ENCODE measurements around the gene KCNA10.
A peak's percentile ranks its signal among the peaks of the same experiment; 100 is the strongest.

The KCNA10 gene

GRCh38 chr1:110519125-110519810, at the start of gene KCNA10:
KCNA10 (minus strand) TSS chr1:110519175; CDS start chr1:110518787, 388 bp downstream.
- Histone ChIP-seq H3K9me3 (ENCODE audit: low read length) (no peaks in the 10 kb centered on the region), H3K4me3 (ENCODE audit: low read depth in 1 of 2, low read length in 2 of 2) (no peak within 1 kb of the TSS), H3K9ac (ENCODE audit: low read length) (no peak within 1 kb of the TSS), H3K27me3 (ENCODE audit: control insufficient read depth in 1 of 2, insufficient read depth in 2 of 2, low read length in 2 of 2) (peaks cover 0 to 5% of the 10 kb centered on the region in 2 donors), H3K27ac (ENCODE audit: low read depth, low read length) (no peak within 1 kb of the TSS), H3K36me3 (ENCODE audit: insufficient read depth, low read length) (no peaks in the 10 kb centered on the region), H3K4me1 (ENCODE audit: insufficient read depth, low read length) (no peaks in the 10 kb centered on the region)

GRCh38 chr1:110566836-110567235, 47.9 kb upstream of the KCNA10 start:
- Histone ChIP-seq H3K4me3 (ENCODE audit: low read depth in 1 of 2, low read length in 2 of 2) (no peak overlapping the region), H3K36me3 (ENCODE audit: insufficient read depth, low read length) (no peaks in the 10 kb centered on the region), H3K9ac (ENCODE audit: low read length) (no peak overlapping the region), H3K4me1 (ENCODE audit: insufficient read depth, low read length) (no peaks in the 10 kb centered on the region), H3K27ac (ENCODE audit: low read depth, low read length) (no peak overlapping the region), H3K9me3 (ENCODE audit: low read length) (no peaks in the 10 kb centered on the region), H3K27me3 (ENCODE audit: control insufficient read depth in 1 of 2, insufficient read depth in 2 of 2, low read length in 2 of 2) (peaks cover 6 to 9% of the 10 kb centered on the region in 2 donors)

DNA sequence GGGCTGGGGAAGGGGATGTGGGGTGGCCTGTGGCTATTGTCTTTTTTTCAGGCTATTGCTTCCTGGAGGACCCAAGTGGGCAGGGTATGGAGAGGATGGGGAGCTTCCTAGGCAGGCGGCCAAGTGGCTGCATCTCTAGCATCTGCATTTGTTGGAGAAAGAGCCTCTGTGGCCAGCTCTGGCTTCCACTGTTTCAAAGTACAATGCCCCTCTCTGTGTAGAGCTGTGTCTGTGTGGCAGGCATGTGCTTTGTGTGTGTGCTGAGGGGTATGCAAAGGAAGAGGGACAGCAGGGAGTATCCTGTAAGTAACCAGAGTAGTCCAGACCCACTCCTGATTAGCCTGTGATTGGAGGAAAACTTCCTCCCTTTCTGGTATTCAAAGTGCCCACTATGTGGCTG, 46.6 kb upstream of the KCNA10 start:
- no peak overlapping the region for H3K4me3 ChIP-seq (ENCODE audit: low read depth in 1 of 2, low read length in 2 of 2)
- H3K27ac ChIP-seq (ENCODE audit: low read depth, low read length), result no peak overlapping the region
- peaks cover 0 to 8% of the 10 kb centered on the region in 2 donors for H3K27me3 ChIP-seq (ENCODE audit: control insufficient read depth in 1 of 2, insufficient read depth in 2 of 2, low read length in 2 of 2)
- no peak overlapping the region for H3K9ac ChIP-seq (ENCODE audit: low read length)
- H3K9me3 ChIP-seq (ENCODE audit: low read length), result no peaks in the 10 kb centered on the region
- H3K36me3 ChIP-seq (ENCODE audit: insufficient read depth, low read length), result no peaks in the 10 kb centered on the region
- H3K4me1 ChIP-seq (ENCODE audit: insufficient read depth, low read length), result no peaks in the 10 kb centered on the region

DNA sequence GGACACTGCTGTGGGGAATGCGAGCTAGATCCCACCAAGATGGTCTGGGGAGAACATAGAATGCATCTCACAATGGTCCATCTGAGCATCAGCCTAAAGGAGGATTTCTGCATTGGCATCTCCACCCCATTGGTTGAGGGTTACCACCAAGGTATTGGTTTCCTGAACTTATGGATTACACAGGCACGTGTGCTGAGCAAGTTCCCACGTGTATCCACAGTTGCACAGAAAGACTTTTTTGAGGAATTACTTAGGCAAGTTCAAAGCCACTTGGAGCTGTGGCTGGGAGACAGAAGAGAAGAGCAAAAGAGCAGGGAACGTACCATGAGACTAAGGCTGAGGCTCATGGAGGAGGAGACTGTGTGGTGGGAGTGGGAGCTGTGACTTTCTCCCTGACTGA, 44.1 kb upstream of the KCNA10 start:
- Histone ChIP-seq H3K9me3 (ENCODE audit: low read length) (no peaks in the 10 kb centered on the region), H3K4me3 (ENCODE audit: low read depth in 1 of 2, low read length in 2 of 2) (no peak overlapping the region), H3K9ac (ENCODE audit: low read length) (no peak overlapping the region), H3K27me3 (ENCODE audit: control insufficient read depth in 1 of 2, insufficient read depth in 2 of 2, low read length in 2 of 2) (no peaks in the 10 kb centered on the region), H3K27ac (ENCODE audit: low read depth, low read length) (no peak overlapping the region), H3K36me3 (ENCODE audit: insufficient read depth, low read length) (no peaks in the 10 kb centered on the region), H3K4me1 (ENCODE audit: insufficient read depth, low read length) (no peaks in the 10 kb centered on the region)

DNA sequence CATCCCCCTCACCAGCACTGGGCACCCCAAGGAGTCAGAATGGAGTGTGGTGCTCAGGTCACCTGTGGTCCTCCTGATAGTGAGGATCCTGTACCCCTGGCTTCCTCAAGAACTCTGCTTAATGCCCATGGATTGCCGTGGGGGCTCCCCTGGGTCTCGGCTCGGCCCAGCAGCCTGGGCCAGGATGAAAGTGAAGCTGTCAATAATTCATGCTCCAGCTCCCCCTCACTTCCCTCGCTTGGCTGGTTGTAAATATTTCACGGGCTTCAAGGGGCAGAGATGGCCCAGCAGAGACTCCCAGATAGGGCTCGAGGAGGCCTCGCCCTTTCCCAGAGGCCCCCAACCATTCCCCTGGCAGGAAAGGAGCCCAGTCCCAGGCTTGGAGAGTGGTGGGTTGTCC, 42.6 kb upstream of the KCNA10 start:
- H3K4me1 ChIP-seq (ENCODE audit: insufficient read depth, low read length), result no peaks in the 10 kb centered on the region
- H3K36me3 ChIP-seq (ENCODE audit: insufficient read depth, low read length), result no peaks in the 10 kb centered on the region
- H3K9me3 ChIP-seq (ENCODE audit: low read length), result no peaks in the 10 kb centered on the region
- no peak overlapping the region for H3K4me3 ChIP-seq (ENCODE audit: low read depth in 1 of 2, low read length in 2 of 2)
- no peak overlapping the region for H3K27ac ChIP-seq (ENCODE audit: low read depth, low read length)
- no peaks in the 10 kb centered on the region for H3K27me3 ChIP-seq (ENCODE audit: control insufficient read depth in 1 of 2, insufficient read depth in 2 of 2, low read length in 2 of 2)
- H3K9ac ChIP-seq (ENCODE audit: low read length), result no peak overlapping the region

- Histone ChIP-seq H3K27me3 (ENCODE audit: control insufficient read depth in 1 of 2, insufficient read depth in 2 of 2, low read length in 2 of 2) (peaks cover 0 to 5% of the 10 kb centered on the region in 2 donors), H3K27ac (ENCODE audit: low read depth, low read length) (no peak overlapping the region)
Measured at GRCh38 chr1:110559157-110559556, 40.2 kb upstream of the KCNA10 start.

GRCh38 chr1:110557481-110557880, 38.5 kb upstream of the KCNA10 start:
- peaks cover 0 to 5% of the 10 kb centered on the region in 2 donors for H3K27me3 ChIP-seq (ENCODE audit: control insufficient read depth in 1 of 2, insufficient read depth in 2 of 2, low read length in 2 of 2)
- no peaks in the 10 kb centered on the region for H3K9me3 ChIP-seq (ENCODE audit: low read length)
- no peak overlapping the region for H3K4me3 ChIP-seq (ENCODE audit: low read depth in 1 of 2, low read length in 2 of 2)
- no peak overlapping the region for H3K9ac ChIP-seq (ENCODE audit: low read length)
- H3K36me3 ChIP-seq (ENCODE audit: insufficient read depth, low read length), result no peaks in the 10 kb centered on the region
- H3K4me1 ChIP-seq (ENCODE audit: insufficient read depth, low read length), result peaks cover 4% of the 10 kb centered on the region
- H3K27ac ChIP-seq (ENCODE audit: low read depth, low read length), result no peak overlapping the region

More at GRCh38 chr1:110559157-110559556, 40.2 kb upstream of the KCNA10 start:
- Histone ChIP-seq H3K9ac (ENCODE audit: low read length) (no peak overlapping the region), H3K4me3 (ENCODE audit: low read depth in 1 of 2, low read length in 2 of 2) (no peak overlapping the region), H3K36me3 (ENCODE audit: insufficient read depth, low read length) (no peaks in the 10 kb centered on the region), H3K4me1 (ENCODE audit: insufficient read depth, low read length) (peaks cover 4% of the 10 kb centered on the region), H3K9me3 (ENCODE audit: low read length) (no peaks in the 10 kb centered on the region)

- peaks cover 0 to 14% of the 10 kb centered on the region in 2 donors for H3K27me3 ChIP-seq (ENCODE audit: control insufficient read depth in 1 of 2, insufficient read depth in 2 of 2, low read length in 2 of 2)
Measured at GRCh38 chr1:110556471-110556807, 37.5 kb upstream of the KCNA10 start.

DNA sequence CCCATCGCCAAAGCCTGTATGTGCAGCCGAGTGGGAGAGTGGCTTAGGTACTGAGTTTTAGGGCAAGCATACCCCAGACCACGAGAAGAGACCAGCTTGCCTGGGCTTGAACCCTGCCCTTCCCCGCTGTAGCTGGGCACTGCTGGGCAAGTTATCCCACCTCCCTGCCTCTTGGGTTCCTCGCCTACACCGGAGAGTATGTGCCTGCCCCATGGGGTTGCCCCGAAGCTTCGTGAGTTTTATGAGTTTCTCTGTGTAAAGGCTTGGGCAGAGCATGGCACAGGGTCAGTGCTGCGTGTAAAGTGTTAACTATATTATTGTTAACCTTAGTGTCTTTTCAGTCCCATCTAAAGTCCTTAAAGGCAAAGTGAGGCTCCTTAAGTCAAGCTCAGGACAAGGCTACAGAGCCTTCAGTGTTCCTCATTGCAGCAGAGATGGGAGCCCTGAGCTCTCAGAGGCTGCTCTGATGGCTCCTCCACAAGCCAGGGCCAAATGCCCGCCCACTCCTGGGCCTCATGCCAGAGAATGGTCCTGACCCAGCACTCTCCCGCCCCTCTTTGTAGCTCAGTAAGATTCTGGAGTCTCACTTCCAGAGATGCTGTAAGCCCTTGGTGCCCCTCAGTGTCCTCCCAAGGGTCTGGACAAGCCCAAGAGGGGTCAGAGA, 37.0 kb upstream of the KCNA10 start:
- no peak overlapping the region for H3K27ac ChIP-seq (ENCODE audit: low read depth, low read length)
- peaks cover 4% of the 10 kb centered on the region for H3K4me1 ChIP-seq (ENCODE audit: insufficient read depth, low read length)
- no peaks in the 10 kb centered on the region for H3K36me3 ChIP-seq (ENCODE audit: insufficient read depth, low read length)
- peak overlapping the region; percentile 42 to 49 for H3K4me3 ChIP-seq (ENCODE audit: low read depth in 1 of 2, low read length in 2 of 2)
- no peak overlapping the region for H3K9ac ChIP-seq (ENCODE audit: low read length)
- H3K9me3 ChIP-seq (ENCODE audit: low read length), result no peaks in the 10 kb centered on the region
- peaks cover 0 to 19% of the 10 kb centered on the region in 2 donors for H3K27me3 ChIP-seq (ENCODE audit: control insufficient read depth in 1 of 2, insufficient read depth in 2 of 2, low read length in 2 of 2)

More at GRCh38 chr1:110556471-110556807, 37.5 kb upstream of the KCNA10 start:
- peaks cover 4% of the 10 kb centered on the region for H3K4me1 ChIP-seq (ENCODE audit: insufficient read depth, low read length)
- no peak overlapping the region for H3K4me3 ChIP-seq (ENCODE audit: low read depth in 1 of 2, low read length in 2 of 2)
- no peak overlapping the region for H3K27ac ChIP-seq (ENCODE audit: low read depth, low read length)
- H3K9ac ChIP-seq (ENCODE audit: low read length), result no peak overlapping the region
- H3K36me3 ChIP-seq (ENCODE audit: insufficient read depth, low read length), result no peaks in the 10 kb centered on the region
- no peaks in the 10 kb centered on the region for H3K9me3 ChIP-seq (ENCODE audit: low read length)

DNA sequence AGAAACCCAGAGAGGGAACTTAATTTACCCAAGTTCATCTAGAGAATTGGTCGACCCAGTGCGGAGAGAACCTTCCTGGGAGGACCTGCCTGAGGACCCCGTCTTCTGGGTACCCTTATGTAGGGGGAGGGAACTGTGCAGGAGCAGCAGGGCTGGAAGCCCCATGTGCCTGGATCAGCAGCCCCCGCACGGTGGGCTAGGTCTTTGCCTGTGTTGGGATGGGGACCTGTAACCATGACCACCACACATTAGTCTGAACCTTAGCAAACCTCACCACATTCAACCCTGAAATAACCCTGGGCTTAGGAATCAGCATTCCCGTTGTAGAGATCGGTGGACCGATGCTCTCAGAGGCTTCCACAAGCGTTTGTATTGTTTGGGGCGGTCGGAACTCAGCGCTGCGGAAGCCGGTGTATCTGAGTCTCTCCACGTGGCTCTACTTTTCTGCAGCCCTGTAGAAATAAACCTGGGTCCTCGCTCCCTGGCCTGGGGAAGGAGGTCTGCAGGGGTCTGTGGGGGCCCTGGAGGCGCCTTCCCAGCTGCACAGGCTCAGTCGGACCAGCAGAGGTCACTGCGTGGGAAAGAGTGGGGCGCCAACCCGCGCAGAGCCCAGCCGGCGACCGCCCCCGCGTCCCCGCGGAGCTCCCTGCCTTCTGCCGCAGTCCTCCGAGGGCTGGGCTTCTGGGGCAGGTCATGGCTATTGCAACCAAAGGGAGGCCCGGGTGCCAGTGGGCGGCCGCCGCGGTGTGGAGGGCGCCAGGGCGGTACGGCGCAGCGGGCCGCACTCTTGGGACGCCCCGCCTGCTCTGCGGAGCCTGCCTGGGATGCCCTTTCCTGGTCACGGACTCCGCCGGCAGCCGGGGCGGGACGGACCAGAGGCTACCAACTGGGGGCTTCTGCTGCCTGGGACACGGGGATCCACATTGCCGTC, 36.2 kb upstream of the KCNA10 start:
- H3K27ac ChIP-seq (ENCODE audit: low read depth, low read length), result no peak overlapping the region
- no peaks in the 10 kb centered on the region for H3K36me3 ChIP-seq (ENCODE audit: insufficient read depth, low read length)
- peaks cover 0 to 25% of the 10 kb centered on the region in 2 donors for H3K27me3 ChIP-seq (ENCODE audit: control insufficient read depth in 1 of 2, insufficient read depth in 2 of 2, low read length in 2 of 2)
- peaks cover 4% of the 10 kb centered on the region for H3K4me1 ChIP-seq (ENCODE audit: insufficient read depth, low read length)
- no peaks in the 10 kb centered on the region for H3K9me3 ChIP-seq (ENCODE audit: low read length)
- no peak overlapping the region for H3K9ac ChIP-seq (ENCODE audit: low read length)
- H3K4me3 ChIP-seq (ENCODE audit: low read depth in 1 of 2, low read length in 2 of 2), result peak overlapping the region; percentile 42 to 49

GRCh38 chr1:110551278-110551809, 32.4 kb upstream of the KCNA10 start:
- Histone ChIP-seq H3K4me1 (ENCODE audit: insufficient read depth, low read length) (peaks cover 4% of the 10 kb centered on the region), H3K9ac (ENCODE audit: low read length) (no peak overlapping the region), H3K9me3 (ENCODE audit: low read length) (no peaks in the 10 kb centered on the region), H3K27ac (ENCODE audit: low read depth, low read length) (no peak overlapping the region), H3K36me3 (ENCODE audit: insufficient read depth, low read length) (no peaks in the 10 kb centered on the region), H3K4me3 (ENCODE audit: low read depth in 1 of 2, low read length in 2 of 2) (no peak overlapping the region), H3K27me3 (ENCODE audit: control insufficient read depth in 1 of 2, insufficient read depth in 2 of 2, low read length in 2 of 2) (peaks cover 0 to 25% of the 10 kb centered on the region in 2 donors)
